Right lung (tissue), 5 donors: ENCODE results near the gene ETV7. TPM values are rescaled to one million over a fixed set of nuclear protein-coding genes. Genes with fewer than 3 reads are reported as not detected.
"Not testable (repeated sequence)": the region's sequence is repeated elsewhere in the genome, so short reads cannot be mapped to it uniquely, and the experiment has no call there.

Experiments
- DNase-seq, 2 donors: peaks; one replicate each; pipeline ENCODE4 v3.0.0-alpha.2; 2013
- polyA plus RNA-seq, 5 donors: library from polyadenylated mRNA; unstranded; fragments of 120-200 nt; gene quantifications; one replicate each; pipeline versions ENCODE4 v1.2.1 to v1.2.3, GENCODE V29; 2013; ENCODE audit warnings: inconsistent platforms in 1 of 5, low replicate concordance in 1 of 5; ENCODE audit not compliant: insufficient read length in 5 of 5, insufficient read depth in 1 of 5

Gene ETV7
- polyA plus RNA-seq, 5 donors, result 0.14 to 0.30 (median 0.14) TPM; not detected in 2

GRCh38 chr6:36364669-36365479, 22.6 kb downstream of the ETV7 start:
- no peak for DNase-seq

GRCh38 chr6:36364061-36364635, 23.3 kb downstream of the ETV7 start:
- not testable (repeated sequence) for DNase-seq

GRCh38 chr6:36363371-36363752, 24.1 kb downstream of the ETV7 start:
- DNase-seq, result not testable (repeated sequence)

DNA sequence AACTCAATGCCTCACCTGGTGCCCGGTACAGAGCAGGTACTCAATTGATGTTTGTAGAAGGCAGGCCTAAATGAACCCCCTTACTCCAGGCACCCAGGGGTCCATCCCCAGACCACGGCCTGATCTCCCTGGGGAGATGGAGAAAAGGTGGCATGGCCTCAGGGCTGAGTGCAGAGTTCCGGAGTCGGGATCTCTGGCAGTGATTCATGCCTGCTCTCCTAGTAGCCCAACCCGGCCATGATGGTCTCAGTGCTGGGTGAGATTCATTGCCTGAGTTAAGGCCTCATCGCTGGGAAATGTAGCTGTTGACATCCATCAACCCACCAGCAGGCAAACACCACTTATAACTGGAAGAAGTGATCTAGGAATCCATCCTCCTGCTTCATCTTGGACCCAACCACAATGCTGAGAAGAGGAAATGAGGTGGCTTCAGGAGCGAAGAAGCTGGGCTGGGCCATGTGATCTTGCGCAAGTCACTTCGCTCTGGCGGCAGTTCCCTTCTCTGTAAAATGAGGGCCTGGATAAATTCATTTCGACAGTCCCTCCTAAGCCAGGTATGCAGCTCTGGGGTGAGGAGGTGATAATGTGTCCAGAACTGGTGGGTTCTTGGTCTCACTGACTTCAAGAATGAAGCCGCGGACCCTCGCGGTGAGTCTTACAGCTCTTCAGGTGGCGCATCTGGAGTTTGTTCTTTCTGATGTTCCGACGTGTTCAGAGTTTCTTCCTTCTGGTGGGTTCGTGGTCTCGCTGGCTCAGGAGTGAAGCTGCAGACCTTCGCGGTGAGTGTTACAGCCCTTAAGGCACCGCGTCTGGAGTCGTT, 24.7 kb downstream of the ETV7 start:
- DNase-seq, result no peak

GRCh38 chr6:36361071-36361470, 26.4 kb downstream of the ETV7 start:
- no peak for DNase-seq

DNA sequence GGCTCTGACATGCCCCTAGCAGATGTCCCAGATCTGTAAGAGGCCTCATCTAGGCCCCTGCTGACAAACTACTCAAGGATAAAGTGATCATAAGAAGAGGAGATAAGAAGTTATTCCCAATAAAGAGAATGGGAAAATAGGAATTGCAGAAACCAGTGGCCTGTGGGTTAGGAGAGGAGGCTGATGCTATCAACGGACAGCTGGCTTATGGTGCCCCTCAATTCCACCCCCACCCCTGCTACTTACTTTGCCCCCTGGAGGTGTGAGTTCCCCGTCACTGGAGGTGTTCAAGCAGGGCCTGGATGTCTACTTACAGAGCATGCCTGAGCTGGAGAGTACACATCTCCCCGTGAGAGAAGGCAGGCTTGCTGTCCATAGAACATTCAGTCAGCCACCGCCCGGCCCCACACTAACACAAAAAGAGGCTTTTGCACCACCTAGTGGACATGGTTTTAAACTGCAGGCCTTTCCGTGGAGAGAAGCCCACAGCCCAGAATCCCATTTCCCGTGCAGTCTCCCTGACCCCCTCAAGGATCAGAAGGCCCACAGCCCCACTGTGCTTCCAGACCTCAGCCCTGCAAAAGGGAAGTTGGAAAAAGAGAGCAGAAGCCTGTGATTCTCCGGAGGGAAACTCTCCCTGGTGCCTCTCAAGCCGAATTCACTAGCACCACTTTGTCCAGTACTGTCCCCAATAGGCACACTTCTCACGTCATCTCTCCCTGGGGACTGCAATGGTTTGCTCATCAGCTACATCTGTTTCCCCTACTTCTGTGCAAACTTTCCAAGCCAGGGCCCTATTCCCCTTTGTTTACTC, 27.0 kb downstream of the ETV7 start:
- DNase-seq, result peak; percentile 55 to 68

DNA sequence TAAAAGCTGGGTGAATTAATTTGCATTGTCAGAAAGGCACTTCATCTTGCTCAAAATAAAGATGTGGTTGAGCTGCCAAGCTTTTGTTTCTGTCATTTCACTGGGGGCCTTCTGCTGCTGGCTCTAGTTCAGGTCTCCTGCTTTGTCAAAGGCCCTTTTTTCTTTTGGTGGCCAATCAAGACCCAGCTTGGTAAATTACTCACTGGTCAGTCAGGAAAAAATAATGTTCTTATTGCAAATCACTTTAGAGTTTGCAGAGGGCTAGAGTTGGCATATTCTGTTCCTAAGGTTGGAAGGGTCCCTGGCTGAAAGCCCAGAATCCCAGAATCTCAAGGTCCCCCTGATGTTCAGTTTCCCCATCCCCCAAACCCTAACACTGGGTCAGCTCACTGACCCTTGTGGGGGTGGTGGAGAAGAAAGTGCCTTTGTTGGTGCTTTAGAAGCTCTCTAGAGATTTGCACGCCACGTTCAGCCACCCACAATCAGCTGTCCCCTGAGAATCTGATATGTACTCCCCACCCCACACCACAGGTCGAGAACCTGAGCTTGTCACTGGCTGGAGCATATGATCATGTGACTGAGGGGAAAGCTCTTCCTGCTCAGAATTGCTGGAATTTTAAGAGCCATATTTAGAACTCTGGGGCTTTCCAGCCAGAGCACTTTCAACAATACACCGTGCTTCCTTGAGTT, 29.1 kb downstream of the ETV7 start:
- no peak for DNase-seq

GRCh38 chr6:36357872-36358225, 29.6 kb downstream of the ETV7 start:
- no peak for DNase-seq

GRCh38 chr6:36355819-36356218, 31.6 kb downstream of the ETV7 start:
- DNase-seq, result no peak

DNA sequence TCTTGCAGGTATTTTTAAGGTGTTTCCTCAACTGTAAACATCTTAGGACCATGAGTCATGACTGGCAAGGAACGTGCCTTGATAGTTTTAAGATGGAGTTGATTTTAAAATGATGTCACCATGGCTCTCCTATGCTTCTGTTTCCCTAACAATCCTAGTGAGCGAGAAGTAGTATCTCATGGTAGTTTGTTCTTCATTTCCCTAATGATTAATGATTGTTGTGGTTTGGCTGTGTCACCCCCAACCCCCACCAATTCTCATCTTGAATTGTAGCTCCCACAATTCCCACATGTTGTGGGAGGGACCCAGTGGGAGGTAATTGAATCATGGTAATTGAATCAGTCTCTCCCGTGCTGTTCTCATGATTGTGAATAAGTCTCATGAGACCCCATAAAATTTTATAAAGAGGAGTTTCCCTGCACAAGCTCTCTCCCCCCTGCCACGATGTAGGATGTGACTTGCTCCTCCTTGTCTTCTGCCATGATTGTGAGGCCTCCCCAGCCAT, 34.0 kb downstream of the ETV7 start:
- DNase-seq, result no peak

- DNase-seq, result no peak
Observed at GRCh38 chr6:36352477-36353157, 34.9 kb downstream of the ETV7 start.

GRCh38 chr6:36350681-36351571, 36.5 kb downstream of the ETV7 start:
- DNase-seq, result no peak

- no peak for DNase-seq
Observed at GRCh38 chr6:36350082-36350481, 37.4 kb downstream of the ETV7 start.

DNA sequence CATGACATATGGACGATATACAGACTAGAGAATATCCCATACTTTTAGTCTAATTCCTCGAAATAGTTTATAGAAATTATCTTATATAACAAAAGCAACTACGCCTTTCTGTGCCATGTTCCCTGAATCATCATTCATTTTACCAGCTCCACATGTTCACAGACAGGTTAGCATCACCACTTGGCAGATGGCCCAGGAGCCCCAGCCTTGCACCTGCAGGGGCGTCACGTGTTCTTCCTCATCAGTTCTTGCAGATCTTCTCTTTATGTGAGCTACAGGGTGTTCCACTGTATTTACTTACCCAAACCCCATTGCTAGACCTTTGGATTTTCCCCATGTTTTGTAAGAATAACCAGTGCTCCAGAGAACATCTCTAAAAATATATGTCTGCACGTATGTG, 38.2 kb downstream of the ETV7 start:
- DNase-seq, result no peak

GRCh38 chr6:36347621-36348020, 39.8 kb downstream of the ETV7 start:
- DNase-seq, result no peak

DNA sequence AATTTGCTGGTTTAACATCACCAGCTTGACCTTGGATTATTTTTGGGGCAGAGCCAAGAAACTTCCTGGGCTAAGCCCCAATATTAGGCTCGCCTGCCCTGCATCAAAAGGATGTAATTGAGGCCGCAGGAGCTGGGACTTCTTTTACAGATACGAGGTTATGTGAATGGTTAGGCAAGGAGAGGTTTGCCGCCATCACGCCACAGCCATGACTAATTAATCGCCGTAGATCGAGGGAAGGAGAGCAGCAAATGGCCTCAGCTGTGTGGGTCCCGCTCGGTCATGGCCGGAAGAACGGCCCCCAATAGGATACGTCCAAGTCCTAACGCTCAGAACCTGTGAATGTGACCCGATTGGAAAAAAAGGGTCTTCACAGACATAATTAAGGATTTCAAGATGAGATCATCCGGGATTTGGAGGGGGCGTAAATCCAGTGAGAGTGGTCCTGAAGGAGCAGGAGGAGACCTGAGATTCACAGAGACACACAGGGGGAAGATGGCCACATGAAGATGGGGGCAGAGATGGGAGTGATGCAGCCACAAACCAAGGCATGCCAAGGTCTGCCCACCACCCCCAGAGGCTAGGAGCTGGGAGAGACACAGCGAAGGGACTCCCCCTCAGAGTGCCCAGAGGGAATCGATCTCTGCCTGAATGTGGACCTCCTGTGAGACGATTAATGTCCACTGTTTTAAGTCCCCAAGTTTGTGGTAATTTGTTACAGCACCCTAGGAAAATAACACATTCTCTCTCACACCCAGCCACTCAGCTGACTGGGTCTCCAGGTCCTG, 40.8 kb downstream of the ETV7 start:
- no peak for DNase-seq

DNA sequence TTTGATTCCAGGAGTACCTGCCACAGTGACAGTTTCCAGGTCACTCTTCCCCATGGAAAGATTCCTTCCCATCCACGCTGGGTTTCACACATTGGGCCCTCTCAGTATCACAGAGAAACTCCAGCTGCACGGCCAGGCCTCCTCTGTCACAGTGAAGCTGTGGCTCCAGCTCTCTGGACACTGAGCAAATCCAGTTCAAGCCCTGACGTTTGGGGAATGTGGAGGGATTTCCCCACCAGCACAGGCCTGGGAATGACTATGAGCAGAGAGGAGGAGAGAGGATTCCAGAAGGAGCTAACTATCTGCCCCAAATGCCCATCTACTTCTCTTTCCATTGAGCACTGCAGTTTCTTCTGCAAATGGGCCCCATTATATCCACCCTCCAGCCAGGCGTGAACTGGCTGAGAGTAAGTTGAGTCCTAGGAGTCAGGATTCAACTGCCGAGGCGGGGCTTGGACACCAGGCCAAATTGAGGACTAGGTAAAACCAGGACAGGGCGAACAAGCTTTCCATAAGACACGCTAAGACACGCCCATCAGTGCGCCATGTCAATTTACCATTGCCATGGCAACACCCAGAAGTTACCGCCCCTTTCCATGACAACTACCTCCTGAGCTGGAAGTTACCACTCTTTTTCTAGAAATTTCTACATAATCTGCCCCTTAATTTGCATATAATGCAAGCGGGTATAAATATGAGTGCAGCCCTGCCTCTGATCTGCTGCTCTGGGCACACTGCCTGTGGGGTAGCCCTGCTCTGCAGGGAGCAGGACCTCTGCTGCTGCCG, 41.6 kb downstream of the ETV7 start:
- no peak for DNase-seq
